IPS DF 6.9 (cell line): ENCODE results near the gene IARS1.

Experiments
- DNase-seq: peaks from one replicate; pipeline ENCODE4 v3.0.0-alpha.2; 2013; ENCODE audit warnings: low read depth, low spot score
- H3K27ac ChIP-seq: one replicate; pipeline ENCODE4 v1.5.1; 2013; ENCODE audit warnings: low read length, control low read depth
- H3K27me3 ChIP-seq: 2 replicates; pipeline ENCODE4 v1.6.1; 2013; ENCODE audit warnings: mild to moderate bottlenecking, low read length; ENCODE audit not compliant: control insufficient read depth, insufficient read depth
- H3K36me3 ChIP-seq: 2 replicates; pipeline ENCODE4 v1.6.1; 2013; ENCODE audit warnings: low read length; ENCODE audit not compliant: control insufficient read depth, insufficient read depth
- H3K4me1 ChIP-seq: 2 replicates; pipeline ENCODE4 v1.6.1; 2013; ENCODE audit warnings: low read length; ENCODE audit not compliant: control insufficient read depth, insufficient read depth
- H3K4me3 ChIP-seq: 2 replicates; pipeline ENCODE4 v1.5.1; 2013; ENCODE audit warnings: mild to moderate bottlenecking, low read length
- H3K9me3 ChIP-seq: 2 replicates; pipeline ENCODE4 v1.6.1; 2013; ENCODE audit warnings: low read length, inconsistent platforms; ENCODE audit not compliant: control insufficient read depth, insufficient read depth
- WGBS: extraction: QIAGEN DNeasy Blood & Tissue Kit; methylation state at CpG from one replicate; pipeline ENCODE4 v1.1.7; 2013; ENCODE audit warnings: mixed read lengths, missing lambda C conversion rate; ENCODE audit not compliant: insufficient read length, insufficient coverage; 5-methylcytosine and 5-hydroxymethylcytosine counted together

IARS1 gene

DNA sequence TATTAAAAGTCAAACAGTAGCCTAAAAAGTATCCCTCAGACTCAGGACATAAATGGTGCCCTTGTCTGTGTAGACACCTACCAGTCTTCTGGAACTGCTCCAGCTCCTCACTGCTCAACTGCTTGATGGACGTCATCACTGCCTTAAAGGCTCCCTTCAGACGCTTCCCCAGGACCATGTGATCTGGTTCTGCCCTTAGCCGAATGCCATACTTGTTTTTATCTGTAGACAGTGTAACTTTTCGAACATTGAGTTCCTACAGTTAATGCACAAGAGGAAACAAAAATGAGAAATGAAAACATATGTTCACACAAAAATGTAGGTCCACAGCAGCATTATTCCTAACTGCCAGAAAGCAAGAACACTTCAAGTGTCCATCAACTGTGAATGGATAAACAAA is 46.2 kb downstream of the IARS1 start:
- H3K36me3 ChIP-seq: peaks cover 52% of the 10 kb centered on the region
- H3K4me1 ChIP-seq: no peaks in the 10 kb centered on the region
- no peak overlapping the region for H3K27ac ChIP-seq
- no peak for DNase-seq
- H3K9me3 ChIP-seq: no peaks in the 10 kb centered on the region
- H3K4me3 ChIP-seq: no peak overlapping the region
- WGBS: no CpG with 5 or more reads among the region's 4 CpGs
- H3K27me3 ChIP-seq: no peaks in the 10 kb centered on the region

DNA sequence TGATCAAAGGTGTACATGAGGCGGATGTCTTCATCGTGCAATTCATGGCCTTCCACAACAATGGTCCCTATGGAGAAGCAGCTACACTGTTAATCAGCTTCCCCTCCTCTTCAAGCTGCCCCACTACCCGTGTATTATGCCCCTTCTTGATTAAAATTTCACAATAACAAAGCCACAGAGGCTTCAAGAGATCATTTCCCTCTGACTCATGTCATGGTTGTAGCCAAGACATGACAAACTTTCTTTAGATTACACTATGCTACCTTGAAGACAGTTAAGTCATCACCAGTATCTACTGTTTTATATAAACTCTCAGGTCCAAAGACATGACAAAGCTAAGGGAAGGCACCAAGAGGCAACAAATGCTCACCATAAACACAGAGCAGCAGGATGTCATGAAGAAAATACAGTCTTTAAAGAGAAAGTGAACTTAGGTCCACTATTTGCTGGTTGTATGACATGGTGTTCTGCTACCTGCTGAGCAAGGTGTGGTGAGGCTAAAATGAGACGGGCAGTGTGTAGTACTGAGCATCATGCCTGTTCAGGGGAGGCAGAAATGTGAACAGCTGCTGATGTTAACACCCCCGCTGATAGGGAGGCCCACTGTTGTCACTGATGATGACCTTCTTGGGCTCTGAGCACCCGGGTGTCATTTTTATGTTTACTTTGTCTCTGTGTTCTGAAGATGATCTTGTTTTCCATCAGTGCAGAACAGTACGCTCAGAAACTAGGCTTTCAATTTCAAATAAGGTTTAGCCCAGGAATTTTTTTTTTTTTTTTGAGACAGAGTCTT is 48.3 kb downstream of the IARS1 start:
- Histone ChIP-seq H3K4me3 (no peak overlapping the region), H3K36me3 (peaks cover 47% of the 10 kb centered on the region), H3K27ac (no peak overlapping the region), H3K27me3 (no peaks in the 10 kb centered on the region), H3K9me3 (no peaks in the 10 kb centered on the region), H3K4me1 (no peaks in the 10 kb centered on the region)
- DNase-seq: no peak
- WGBS: no CpG with 5 or more reads among the region's 7 CpGs
